HepG2 (cell line): ENCODE results near the gene REEP6. TPM values are rescaled to one million over a fixed set of nuclear protein-coding genes. Genes with fewer than 3 reads are reported as not detected.

Experiments used
- GPN1 ChIP-seq: sonication (generic); formaldehyde crosslinking; IDR thresholded peaks from 2 replicates; pipeline ENCODE4 v1.5.1; 2020; ENCODE audit warnings: missing genetic modification reagents, borderline replicate concordance
- JUND ChIP-seq: sonication (generic); formaldehyde crosslinking; IDR thresholded peaks from 2 replicates; pipeline ENCODE4 v1.8.0; 2022; ENCODE audit warnings: mild to moderate bottlenecking, missing genetic modification reagents
- MLXIP ChIP-seq: sonication (generic); formaldehyde crosslinking; IDR thresholded peaks from 2 replicates; pipeline ENCODE4 v1.9.0; 2021; ENCODE audit warnings: missing genetic modification reagents, borderline replicate concordance
- NR2F2 ChIP-seq: IDR thresholded peaks from 2 replicates; pipeline ENCODE4 v1.6.1; 2012; ENCODE audit warnings: low read depth, inconsistent platforms, borderline replicate concordance
- RBFOX2 ChIP-seq: fragments of 200-400 bp; formaldehyde crosslinking; IDR thresholded peaks from 2 replicates; pipeline ENCODE4 v1.6.1; 2017; ENCODE audit warnings: low read depth, mild to moderate bottlenecking, low read length
- RNF2 ChIP-seq: fragments of 450-650 bp; conservative IDR thresholded peaks from 2 replicates; pipeline ENCODE4 v1.6.1; 2016; ENCODE audit warnings: low read depth
- SMARCE1 ChIP-seq: fragments of 450-650 bp; IDR thresholded peaks from 2 replicates; pipeline ENCODE4 v1.6.1; 2017; ENCODE audit warnings: borderline replicate concordance
- SOX13 ChIP-seq, 3 experiments: fragments of 450-650 bp in 1 of 3; sonication (generic) in 1 of 3; formaldehyde crosslinking in 1 of 3; IDR thresholded peaks in 2 of 3; conservative IDR thresholded peaks in 1 of 3; 2 replicates each; pipeline versions ENCODE4 v1.5.0 to v1.6.1; 2016 to 2020; ENCODE audit warnings: antibody characterized with exemption in 1 of 3, mild to moderate bottlenecking in 1 of 3, missing compliant biosample characterization in 1 of 3, missing genetic modification reagents in 1 of 3, moderate library complexity in 1 of 3
- STAG1 ChIP-seq: sonication (generic); formaldehyde crosslinking; IDR thresholded peaks from 2 replicates; pipeline ENCODE4 v1.4.0; 2020; ENCODE audit warnings: missing genetic modification reagents
- TCF12 ChIP-seq, 2 experiments: fragments of 450-650 bp in 1 of 2; sonication (generic) in 1 of 2; formaldehyde crosslinking in 1 of 2; IDR thresholded peaks; 2 replicates each; pipeline versions ENCODE4 v1.6.1 to v1.8.0; 2017 to 2022; ENCODE audit warnings: antibody characterized with exemption in 1 of 2, mild to moderate bottlenecking in 1 of 2, missing genetic modification reagents in 1 of 2, moderate library complexity in 1 of 2
- TFE3 ChIP-seq: IDR thresholded peaks from 2 replicates; pipeline ENCODE4 v1.6.1; 2016
- ZFP36L2 ChIP-seq: sonication (generic); formaldehyde crosslinking; IDR thresholded peaks from 2 replicates; pipeline ENCODE4 v1.4.0; 2020; ENCODE audit warnings: missing genetic modification reagents
- ZHX2 ChIP-seq, 2 experiments: sonication (generic) in 1 of 2; formaldehyde crosslinking in 1 of 2; IDR thresholded peaks; 2 replicates each; pipeline versions ENCODE4 v1.6.1 to v1.9.0; 2014 to 2022; ENCODE audit warnings: antibody characterized with exemption in 1 of 2, borderline replicate concordance in 1 of 2, inconsistent platforms in 1 of 2, low read depth in 1 of 2, missing genetic modification reagents in 1 of 2
- ZNF337 ChIP-seq: sonication (generic); formaldehyde crosslinking; IDR thresholded peaks from 2 replicates; pipeline ENCODE4 v1.5.1; 2020; ENCODE audit warnings: missing genetic modification reagents, low read depth, mild to moderate bottlenecking, borderline replicate concordance
- ZNF546 ChIP-seq: sonication (generic); formaldehyde crosslinking; conservative IDR thresholded peaks from 2 replicates; pipeline ENCODE4 v1.8.1; 2023; ENCODE audit warnings: mild to moderate bottlenecking, missing genetic modification reagents
- ZNF562 ChIP-seq: sonication (generic); formaldehyde crosslinking; IDR thresholded peaks from 2 replicates; pipeline ENCODE4 v1.8.0; 2022; ENCODE audit warnings: missing genetic modification reagents, borderline replicate concordance
- ZNF775 ChIP-seq: sonication (generic); formaldehyde crosslinking; IDR thresholded peaks from 2 replicates; pipeline ENCODE4 v1.4.0; 2020; ENCODE audit warnings: missing genetic modification reagents, mild to moderate bottlenecking, moderate library complexity, borderline replicate concordance
- ZNF891 ChIP-seq: sonication (generic); formaldehyde crosslinking; IDR thresholded peaks from 2 replicates; pipeline ENCODE4 v1.5.0; 2020; ENCODE audit warnings: mild to moderate bottlenecking, missing genetic modification reagents
- polyA plus RNA-seq, 8 experiments: library from polyadenylated mRNA; depleted of rRNA in 3 of 8; stranded (reverse) in 7 of 8; unstranded in 1 of 8; fragments of >200 nt; fragmentation: Illumina TruSeq in 4 of 8; extraction: Trizol in 4 of 8; gene quantifications; 2 replicates each; pipeline versions ENCODE4 v1.2.1 to v1.2.3, GENCODE V29; 2011 to 2016; ENCODE audit warnings: low read depth in 4 of 8, missing spikeins in 1 of 8, mixed read lengths in 1 of 8; ENCODE audit not compliant: insufficient read depth in 1 of 8
- total RNA-seq, 5 experiments: library from RNA; depleted of rRNA; stranded (reverse); fragments of >200 nt; fragmentation: Illumina TruSeq; extraction: Trizol; gene quantifications; 2 replicates each; pipeline ENCODE4 v1.2.3, GENCODE V29; 2016; ENCODE audit warnings: low read depth in 1 of 5

The REEP6 gene
- total and polyA plus RNA-seq, 2 of the 13 experiments (the other 11 are each of a cell fraction or from before 2014, with no cell fraction given), result 10.0 to 28.8 TPM

GRCh38 chr19:1445185-1445931 is 45.6 kb upstream of the REEP6 start (continued):
- no peak for TF ChIP-seq ZHX2 (IDR thresholded peaks at IDR 0.05; ENCODE audit: low read depth)
- TF ChIP-seq ZHX2 (CRISPR knock-in tag; IDR thresholded peaks at IDR 0.05; ENCODE audit: borderline replicate concordance), result no peak
- no peak for TF ChIP-seq JUND
- no peak for TF ChIP-seq ZNF337 (CRISPR knock-in tag)
- TF ChIP-seq MLXIP (CRISPR knock-in tag), result no peak
- TF ChIP-seq NR2F2, result no peak
- no peak for TF ChIP-seq ZNF546
- no peak for TF ChIP-seq SOX13 (IDR thresholded peaks at IDR 0.05)
- no peak for TF ChIP-seq SOX13 (CRISPR knock-in tag; conservative IDR thresholded peaks at IDR 0.05 in 1 of 2, IDR thresholded peaks at IDR 0.05 in 1 of 2)
- peak; percentile 37; the same call in 1 of the 2 replicates for TF ChIP-seq RNF2
- TF ChIP-seq ZFP36L2 (CRISPR knock-in tag), result no peak
- TF ChIP-seq ZNF891 (CRISPR knock-in tag), result no peak; the same call in 1 of the 2 replicates
- no peak for TF ChIP-seq SMARCE1
- peak; percentile 50; the same call in 1 of the 2 replicates for TF ChIP-seq RBFOX2
- no peak for TF ChIP-seq ZNF775 (CRISPR knock-in tag)
- TF ChIP-seq TFE3 (CRISPR knock-in tag), result peak; percentile 14; the same call in 1 of the 2 replicates
- TF ChIP-seq TCF12 (IDR thresholded peaks at IDR 0.05), result no peak
- no peak for TF ChIP-seq TCF12 (CRISPR knock-in tag; IDR thresholded peaks at IDR 0.05)
- TF ChIP-seq STAG1 (CRISPR knock-in tag), result peak; percentile 76
- TF ChIP-seq ZNF562 (CRISPR knock-in tag), result no peak
- TF ChIP-seq GPN1 (CRISPR knock-in tag), result no peak
